Measurements from ENCODE around the gene R3HDM1.

DNA sequence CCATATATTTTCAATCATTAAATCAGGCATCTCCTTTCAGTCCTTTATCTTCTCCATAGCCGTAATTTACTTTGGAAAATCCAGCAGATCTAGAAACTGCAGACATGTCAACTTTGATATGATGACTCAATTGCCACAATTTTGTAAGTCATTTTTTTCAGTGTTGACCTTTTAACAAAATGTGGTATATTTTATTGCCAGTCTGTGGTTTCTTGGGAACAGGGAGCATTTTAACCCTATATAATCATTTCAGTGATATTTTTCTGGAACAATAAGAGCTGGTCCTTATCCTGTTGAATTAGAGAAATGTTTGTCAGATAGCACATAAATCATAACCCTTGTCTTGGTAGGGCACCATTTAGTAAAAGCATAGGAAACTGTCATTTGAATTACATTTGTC, 119.4 kb downstream of the R3HDM1 start:
- TF ChIP-seq, protein P1, sequence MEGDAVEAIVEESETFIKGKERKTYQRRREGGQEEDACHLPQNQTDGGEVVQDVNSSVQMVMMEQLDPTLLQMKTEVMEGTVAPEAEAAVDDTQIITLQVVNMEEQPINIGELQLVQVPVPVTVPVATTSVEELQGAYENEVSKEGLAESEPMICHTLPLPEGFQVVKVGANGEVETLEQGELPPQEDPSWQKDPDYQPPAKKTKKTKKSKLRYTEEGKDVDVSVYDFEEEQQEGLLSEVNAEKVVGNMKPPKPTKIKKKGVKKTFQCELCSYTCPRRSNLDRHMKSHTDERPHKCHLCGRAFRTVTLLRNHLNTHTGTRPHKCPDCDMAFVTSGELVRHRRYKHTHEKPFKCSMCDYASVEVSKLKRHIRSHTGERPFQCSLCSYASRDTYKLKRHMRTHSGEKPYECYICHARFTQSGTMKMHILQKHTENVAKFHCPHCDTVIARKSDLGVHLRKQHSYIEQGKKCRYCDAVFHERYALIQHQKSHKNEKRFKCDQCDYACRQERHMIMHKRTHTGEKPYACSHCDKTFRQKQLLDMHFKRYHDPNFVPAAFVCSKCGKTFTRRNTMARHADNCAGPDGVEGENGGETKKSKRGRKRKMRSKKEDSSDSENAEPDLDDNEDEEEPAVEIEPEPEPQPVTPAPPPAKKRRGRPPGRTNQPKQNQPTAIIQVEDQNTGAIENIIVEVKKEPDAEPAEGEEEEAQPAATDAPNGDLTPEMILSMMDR (IDR thresholded peaks at IDR 0.05; ENCODE audit: insufficient read depth, low read length, poor library complexity, severe bottlenecking), result no peak
- TF ChIP-seq EZH2phosphoT487 (conservative IDR thresholded peaks at IDR 0.05; ENCODE audit: low read length), result no peak
